GM23338 (cell line): ENCODE measurements around the gene CDH5.
"Not testable (repeated sequence)": the region's sequence is repeated elsewhere in the genome, so short reads cannot be mapped to it uniquely, and the experiment has no call there.

Experiments
- EZH2 ChIP-seq: fragments of 200-600 bp; sonication (generic); IDR thresholded peaks from one replicate; pipeline ENCODE4 v1.8.0; 2017; ENCODE audit warnings: antibody characterized with exemption, mild to moderate bottlenecking, low read depth; ENCODE audit not compliant: unreplicated experiment
- EZH2phosphoT487 ChIP-seq: fragments of 200-600 bp; sonication (generic); IDR thresholded peaks from one replicate; pipeline ENCODE4 v1.8.1; 2018; ENCODE audit warnings: antibody characterized with exemption; ENCODE audit not compliant: unreplicated experiment
- POLR2AphosphoS5 ChIP-seq: IDR thresholded peaks from 2 replicates; pipeline ENCODE4 v1.6.1; 2016; ENCODE audit warnings: antibody characterized with exemption, low read depth
- TF ChIP-seq, protein P1 (sequence below), 2 experiments: fragments of 200-600 bp in 1 of 2; sonication (generic) in 1 of 2; conservative IDR thresholded peaks; 2 replicates each; pipeline versions ENCODE4 v1.5.1 to v1.6.1; 2016 to 2017; ENCODE audit warnings: antibody characterized with exemption in 2 of 2, low read depth in 2 of 2, mild to moderate bottlenecking in 2 of 2, moderate library complexity in 1 of 2

GRCh38 chr16:66331464-66331863, 35.0 kb upstream of the CDH5 start:
- TF ChIP-seq, protein P1, sequence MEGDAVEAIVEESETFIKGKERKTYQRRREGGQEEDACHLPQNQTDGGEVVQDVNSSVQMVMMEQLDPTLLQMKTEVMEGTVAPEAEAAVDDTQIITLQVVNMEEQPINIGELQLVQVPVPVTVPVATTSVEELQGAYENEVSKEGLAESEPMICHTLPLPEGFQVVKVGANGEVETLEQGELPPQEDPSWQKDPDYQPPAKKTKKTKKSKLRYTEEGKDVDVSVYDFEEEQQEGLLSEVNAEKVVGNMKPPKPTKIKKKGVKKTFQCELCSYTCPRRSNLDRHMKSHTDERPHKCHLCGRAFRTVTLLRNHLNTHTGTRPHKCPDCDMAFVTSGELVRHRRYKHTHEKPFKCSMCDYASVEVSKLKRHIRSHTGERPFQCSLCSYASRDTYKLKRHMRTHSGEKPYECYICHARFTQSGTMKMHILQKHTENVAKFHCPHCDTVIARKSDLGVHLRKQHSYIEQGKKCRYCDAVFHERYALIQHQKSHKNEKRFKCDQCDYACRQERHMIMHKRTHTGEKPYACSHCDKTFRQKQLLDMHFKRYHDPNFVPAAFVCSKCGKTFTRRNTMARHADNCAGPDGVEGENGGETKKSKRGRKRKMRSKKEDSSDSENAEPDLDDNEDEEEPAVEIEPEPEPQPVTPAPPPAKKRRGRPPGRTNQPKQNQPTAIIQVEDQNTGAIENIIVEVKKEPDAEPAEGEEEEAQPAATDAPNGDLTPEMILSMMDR (conservative IDR thresholded peaks at IDR 0.05; ENCODE audit: low read depth in 2 of 2): not testable (repeated sequence)
- not testable (repeated sequence) for TF ChIP-seq EZH2, POLR2AphosphoS5, EZH2phosphoT487
